OCI-LY1 (cell line): ENCODE measurements around the gene BRD4.

ENCODE experiments used
- EZH2 ChIP-seq: fragments of 200-600 bp; sonication (generic), shearing (Covaris generic); IDR thresholded peaks from 2 replicates; pipeline ENCODE4 v1.8.0; 2017; ENCODE audit warnings: borderline replicate concordance, mixed run types, mild to moderate bottlenecking, antibody characterized with exemption, low read length, moderate library complexity, mixed read lengths
- TF ChIP-seq, protein P1 (sequence below): fragments of 200-600 bp; sonication (generic), shearing (Covaris generic); IDR thresholded peaks from 2 replicates; pipeline ENCODE4 v1.5.1; 2017; ENCODE audit warnings: mild to moderate bottlenecking, antibody characterized with exemption, low read length, moderate library complexity, mixed read lengths

DNA sequence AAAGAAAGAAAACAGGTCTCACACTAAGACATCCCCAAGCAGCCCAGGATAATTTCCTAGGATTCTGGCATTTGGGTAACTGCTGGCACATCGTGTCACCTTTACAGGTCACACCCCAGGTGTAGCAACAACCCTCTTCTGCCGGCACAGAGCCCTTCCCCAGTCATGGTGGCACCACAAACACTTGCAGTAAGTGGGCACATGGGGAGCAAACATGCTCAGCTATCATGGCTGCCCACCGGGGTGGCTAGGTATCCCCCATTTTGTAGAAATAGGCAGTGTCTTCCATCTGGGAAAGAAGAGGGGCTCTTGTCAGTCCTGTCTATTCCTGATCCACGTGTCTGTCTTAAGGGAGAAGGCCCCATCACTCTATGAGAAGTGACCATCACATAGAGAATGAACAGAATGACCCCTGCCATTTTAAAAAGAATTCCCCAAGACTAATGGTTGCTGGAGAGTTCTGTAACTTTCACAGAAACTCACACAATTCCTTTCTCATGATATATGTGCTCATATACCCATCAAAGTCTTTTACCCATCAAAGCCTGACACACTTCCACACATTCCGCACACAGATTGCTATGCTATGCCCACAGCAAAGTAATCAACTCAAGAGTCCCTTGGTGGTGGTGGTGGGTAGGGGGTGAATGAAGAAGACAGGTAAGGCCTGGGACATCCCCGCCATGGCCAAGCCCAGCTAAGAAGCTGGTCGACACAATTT lies 33.3 kb downstream of the BRD4 start:
- TF ChIP-seq, protein P1, sequence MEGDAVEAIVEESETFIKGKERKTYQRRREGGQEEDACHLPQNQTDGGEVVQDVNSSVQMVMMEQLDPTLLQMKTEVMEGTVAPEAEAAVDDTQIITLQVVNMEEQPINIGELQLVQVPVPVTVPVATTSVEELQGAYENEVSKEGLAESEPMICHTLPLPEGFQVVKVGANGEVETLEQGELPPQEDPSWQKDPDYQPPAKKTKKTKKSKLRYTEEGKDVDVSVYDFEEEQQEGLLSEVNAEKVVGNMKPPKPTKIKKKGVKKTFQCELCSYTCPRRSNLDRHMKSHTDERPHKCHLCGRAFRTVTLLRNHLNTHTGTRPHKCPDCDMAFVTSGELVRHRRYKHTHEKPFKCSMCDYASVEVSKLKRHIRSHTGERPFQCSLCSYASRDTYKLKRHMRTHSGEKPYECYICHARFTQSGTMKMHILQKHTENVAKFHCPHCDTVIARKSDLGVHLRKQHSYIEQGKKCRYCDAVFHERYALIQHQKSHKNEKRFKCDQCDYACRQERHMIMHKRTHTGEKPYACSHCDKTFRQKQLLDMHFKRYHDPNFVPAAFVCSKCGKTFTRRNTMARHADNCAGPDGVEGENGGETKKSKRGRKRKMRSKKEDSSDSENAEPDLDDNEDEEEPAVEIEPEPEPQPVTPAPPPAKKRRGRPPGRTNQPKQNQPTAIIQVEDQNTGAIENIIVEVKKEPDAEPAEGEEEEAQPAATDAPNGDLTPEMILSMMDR, result no peak
- TF ChIP-seq EZH2, result no peak
